NCI-H2227 (cell line): ENCODE data around the gene PLD6.
"Not testable (repeated sequence)": the region's sequence is repeated elsewhere in the genome, so short reads cannot be mapped to it uniquely, and the experiment has no call there.

Experiments
- DNase-seq: peaks from one replicate; lab custom pipeline; 2025; ENCODE audit not compliant: unreplicated experiment; lab: John Stamatoyannopoulos, UW

The PLD6 gene

GRCh38 chr17:17206124-17206912 is at the start of gene PLD6:
TSS of gene PLD6 (minus strand) at chr17:17206333. CDS start at chr17:17206286, 47 bp downstream.
- DNase-seq, result peak; percentile 89

DNA sequence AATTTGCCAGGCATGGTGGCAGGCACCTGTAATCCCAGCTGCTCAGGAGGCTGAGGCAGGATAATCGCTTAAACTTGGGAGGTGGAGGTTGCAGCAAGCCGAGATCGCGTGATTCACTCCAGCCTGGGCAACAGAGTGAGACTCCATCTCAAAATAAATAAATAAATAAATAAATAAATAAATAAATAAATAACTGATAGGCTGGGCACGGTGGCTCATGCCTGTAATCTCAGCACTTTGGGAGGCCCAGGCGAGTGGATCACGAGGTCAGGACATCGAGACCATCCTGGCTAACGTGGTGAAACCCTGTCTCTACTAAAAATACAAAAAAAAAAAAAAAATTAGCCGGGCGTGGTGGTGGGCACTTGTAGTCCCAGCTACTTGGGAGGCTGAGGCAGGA is 49.6 kb upstream of the PLD6 start:
- not testable (repeated sequence) for DNase-seq

- no peak for DNase-seq
These were observed 47.9 kb upstream of the PLD6 start for GRCh38 chr17:17254036-17254435.

DNA sequence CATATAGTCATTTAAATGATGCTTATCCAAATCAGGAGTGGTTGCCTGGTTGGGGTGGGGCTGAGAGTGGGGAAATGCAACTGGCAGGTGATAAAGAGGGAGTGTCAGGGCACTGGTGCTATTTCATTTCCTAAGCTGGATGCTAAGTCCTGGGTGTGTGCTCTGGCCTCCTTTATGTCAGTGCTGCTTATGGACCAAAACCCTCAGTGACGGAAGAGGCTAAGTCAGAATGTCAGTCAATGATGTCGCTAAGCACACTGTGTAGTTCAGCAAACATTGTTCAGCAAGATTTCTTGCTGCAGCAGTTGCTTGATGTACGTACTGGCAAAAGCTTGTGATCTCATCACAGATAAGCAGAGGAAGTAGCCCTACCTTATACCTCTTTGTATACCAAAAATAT is 47.3 kb upstream of the PLD6 start:
- DNase-seq, result no peak

- no peak for DNase-seq
These were observed 46.1 kb upstream of the PLD6 start for GRCh38 chr17:17252149-17252661.

DNA sequence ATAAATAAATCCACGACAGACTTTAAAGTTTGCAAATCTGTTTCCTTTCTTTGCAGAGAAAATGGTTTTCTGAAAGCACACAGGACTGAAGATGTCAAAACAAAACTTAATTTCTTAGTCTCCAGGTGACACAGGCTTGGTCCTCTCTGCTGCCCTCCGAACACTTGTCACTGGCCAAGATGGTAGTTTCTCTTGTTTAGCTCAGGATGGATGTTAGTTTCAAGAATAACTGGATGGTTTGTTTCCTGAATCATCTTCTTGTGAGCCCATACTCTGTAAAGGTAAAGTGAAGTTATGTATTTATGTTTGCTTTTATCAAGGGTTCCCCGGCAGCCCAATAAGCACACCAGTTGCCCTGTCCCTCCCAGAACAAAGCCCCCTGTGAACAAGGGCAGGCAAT is 40.7 kb upstream of the PLD6 start:
- no peak for DNase-seq

GRCh38 chr17:17243163-17243562 is 37.0 kb upstream of the PLD6 start:
- DNase-seq, result no peak

- no peak for DNase-seq
These were observed 36.1 kb upstream of the PLD6 start for GRCh38 chr17:17242246-17242645.

- DNase-seq, result no peak
These were observed 35.5 kb upstream of the PLD6 start for GRCh38 chr17:17241656-17242055.

GRCh38 chr17:17239832-17240231 is 33.7 kb upstream of the PLD6 start:
- no peak for DNase-seq

GRCh38 chr17:17237026-17237799 is 31.1 kb upstream of the PLD6 start, which contains the start of gene FLCN:
TSS of gene FLCN (minus strand) at chr17:17237168. CDS start at chr17:17228137, 9,031 bp downstream.
- peak; percentile 87 for DNase-seq

GRCh38 chr17:17236295-17237025 is 30.3 kb upstream of the PLD6 start:
- DNase-seq, result peak; percentile 46

GRCh38 chr17:17235212-17236174 is 29.4 kb upstream of the PLD6 start:
- DNase-seq, result no peak

- DNase-seq, result no peak
These were observed 26.1 kb upstream of the PLD6 start for GRCh38 chr17:17232303-17232621.

GRCh38 chr17:17231621-17232302 is 25.6 kb upstream of the PLD6 start:
- no peak for DNase-seq

- no peak for DNase-seq
These were observed 23.6 kb upstream of the PLD6 start for GRCh38 chr17:17229416-17230384.

GRCh38 chr17:17228521-17229279 is 22.6 kb upstream of the PLD6 start:
- no peak for DNase-seq
